NCI-H128 (cell line): ENCODE results near the gene FNTB.
A peak's percentile ranks its signal among the peaks of the same experiment; 100 is the strongest.

Experiments
- DNase-seq: peaks from one replicate; lab custom pipeline; 2025; ENCODE audit not compliant: unreplicated experiment; lab: John Stamatoyannopoulos, UW

Gene FNTB

GRCh38 chr14:65044596-65044959, 57.9 kb downstream of the FNTB start:
- DNase-seq: no peak

DNA sequence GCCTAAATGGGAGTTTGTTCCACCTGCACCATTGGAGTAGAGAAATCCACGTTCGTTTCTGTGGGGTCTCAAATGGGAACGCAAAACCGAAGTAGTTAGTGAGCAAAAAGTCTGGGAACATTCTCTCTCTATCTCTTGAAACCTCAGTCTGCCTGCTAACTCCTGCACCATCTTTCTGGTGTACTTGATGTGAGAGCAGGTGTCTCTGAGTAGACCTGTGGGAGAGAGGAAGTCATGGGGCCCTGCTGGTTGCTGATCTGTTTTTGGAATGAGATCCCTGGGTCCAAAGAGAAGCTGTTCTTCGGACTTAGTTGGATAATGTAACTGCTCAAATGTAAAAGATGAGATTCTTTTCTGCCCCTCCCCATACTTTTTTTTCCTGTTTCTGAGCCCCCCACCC, 58.3 kb downstream of the FNTB start:
- no peak for DNase-seq

DNA sequence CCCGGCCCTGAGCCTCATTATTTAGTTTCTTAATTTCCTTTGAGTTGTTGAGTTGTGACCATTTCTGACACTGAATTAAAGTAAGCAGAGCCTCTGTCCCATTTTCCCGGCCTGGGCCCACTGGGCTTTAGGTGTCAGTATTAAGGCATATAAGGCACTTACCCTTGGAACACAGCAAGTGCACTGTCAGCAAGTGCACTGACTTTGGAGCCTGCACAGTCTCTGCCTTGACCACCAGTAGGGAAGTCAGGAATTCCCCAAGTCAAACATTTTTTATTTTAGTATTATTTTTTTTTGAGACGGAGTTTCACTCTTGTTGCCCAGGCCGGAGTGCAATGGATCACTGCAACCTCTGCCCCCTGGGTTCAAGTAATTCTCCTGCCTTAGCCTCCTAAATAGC, 59.0 kb downstream of the FNTB start:
- no peak for DNase-seq

GRCh38 chr14:65052832-65053231, 66.1 kb downstream of the FNTB start:
- DNase-seq: no peak

DNA sequence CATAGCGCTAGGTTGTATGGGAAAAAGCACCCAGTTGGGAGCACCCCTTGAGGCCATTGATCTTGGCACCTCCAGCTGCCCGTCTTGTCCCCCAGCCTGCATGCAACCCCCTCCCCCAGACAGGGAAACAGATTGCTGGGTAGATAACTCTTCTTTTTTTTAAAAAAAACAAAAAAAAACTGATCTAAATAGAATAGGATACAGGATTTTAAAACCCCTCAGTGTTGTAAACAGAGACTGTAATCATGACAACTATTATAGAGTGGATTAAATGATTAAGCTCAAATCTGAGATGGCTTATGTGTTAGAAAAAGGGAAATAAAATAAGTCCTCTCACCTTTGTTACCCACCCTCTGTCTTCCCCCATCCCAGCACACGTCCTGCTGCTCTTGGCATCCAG, 66.8 kb downstream of the FNTB start:
- no peak for DNase-seq

DNA sequence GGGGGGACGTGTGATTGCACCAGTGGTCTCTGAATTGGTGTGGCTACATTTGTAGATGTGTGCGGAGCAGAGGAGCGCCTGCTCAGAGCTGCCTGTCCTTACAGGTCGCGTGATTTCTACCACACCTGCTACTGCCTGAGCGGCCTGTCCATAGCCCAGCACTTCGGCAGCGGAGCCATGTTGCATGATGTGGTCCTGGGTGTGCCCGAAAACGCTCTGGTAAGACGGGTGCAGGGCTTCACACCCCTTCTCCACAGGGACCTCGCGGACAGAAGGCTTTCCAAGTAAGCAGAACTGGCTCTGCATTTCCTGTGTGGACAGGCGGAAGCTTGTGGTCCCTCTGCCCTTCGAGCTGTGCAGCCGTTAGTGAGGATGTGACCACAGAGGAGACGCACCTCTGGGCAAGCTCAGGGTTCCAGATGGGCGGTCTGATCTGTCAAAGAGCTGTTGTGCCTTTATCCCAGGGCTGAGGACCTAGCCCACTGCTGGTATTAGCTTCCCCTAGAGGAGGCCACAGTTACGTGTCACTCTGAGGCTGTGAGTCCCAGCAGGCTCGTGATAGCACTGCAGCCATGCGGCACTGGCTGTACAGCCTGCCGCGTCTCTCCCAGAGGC, 67.9 kb downstream of the FNTB start:
- DNase-seq: no peak

GRCh38 chr14:65057695-65058094, 71.0 kb downstream of the FNTB start:
- DNase-seq: no peak

GRCh38 chr14:65062096-65063075, 75.7 kb downstream of the FNTB start:
- no peak for DNase-seq

DNA sequence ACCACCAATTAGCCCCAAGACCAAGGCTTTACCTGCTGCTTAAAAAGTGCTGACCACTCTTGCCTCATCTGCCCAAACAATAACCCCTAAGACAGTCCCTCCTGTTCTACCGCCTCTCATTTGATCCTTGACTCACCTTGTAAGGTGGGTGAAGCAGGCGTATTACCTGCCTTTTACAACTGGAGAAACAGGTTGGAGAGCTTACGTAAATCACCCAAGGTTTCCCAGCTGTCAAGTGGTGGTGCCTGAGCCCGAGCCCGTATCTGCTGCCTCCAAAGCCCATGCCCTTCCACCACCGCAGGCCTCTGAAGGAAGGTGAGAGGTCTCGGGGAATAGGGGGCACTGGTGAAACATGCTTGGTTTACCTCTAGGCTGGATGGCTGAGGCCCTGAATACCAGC, 79.0 kb downstream of the FNTB start:
- no peak for DNase-seq

DNA sequence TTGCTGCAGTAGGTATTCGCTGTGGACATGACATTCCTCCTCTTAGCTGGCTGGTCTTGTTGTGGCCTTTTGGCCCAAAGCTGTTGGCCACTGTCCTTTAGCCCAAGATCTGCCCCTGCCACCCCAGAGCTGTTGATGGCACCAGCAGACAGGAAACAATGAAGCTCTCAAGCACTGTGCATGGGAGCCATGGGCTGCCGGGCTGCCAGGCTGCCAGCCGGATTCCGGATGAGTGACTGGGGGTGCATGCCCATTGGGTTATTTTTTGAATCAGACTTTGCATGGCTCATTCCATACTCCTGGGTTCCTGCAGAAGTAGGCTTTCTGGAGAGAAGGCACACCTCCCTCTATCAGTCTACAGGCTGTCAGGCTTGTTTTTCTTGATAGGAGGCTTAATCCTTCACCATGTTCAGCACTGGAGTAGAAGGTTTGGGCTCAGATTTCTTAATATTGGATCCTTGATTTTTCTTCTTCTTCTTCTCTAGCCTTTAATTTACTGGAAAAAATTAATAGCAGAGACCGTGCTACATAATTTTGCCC, 83.2 kb downstream of the FNTB start:
- DNase-seq: no peak

DNA sequence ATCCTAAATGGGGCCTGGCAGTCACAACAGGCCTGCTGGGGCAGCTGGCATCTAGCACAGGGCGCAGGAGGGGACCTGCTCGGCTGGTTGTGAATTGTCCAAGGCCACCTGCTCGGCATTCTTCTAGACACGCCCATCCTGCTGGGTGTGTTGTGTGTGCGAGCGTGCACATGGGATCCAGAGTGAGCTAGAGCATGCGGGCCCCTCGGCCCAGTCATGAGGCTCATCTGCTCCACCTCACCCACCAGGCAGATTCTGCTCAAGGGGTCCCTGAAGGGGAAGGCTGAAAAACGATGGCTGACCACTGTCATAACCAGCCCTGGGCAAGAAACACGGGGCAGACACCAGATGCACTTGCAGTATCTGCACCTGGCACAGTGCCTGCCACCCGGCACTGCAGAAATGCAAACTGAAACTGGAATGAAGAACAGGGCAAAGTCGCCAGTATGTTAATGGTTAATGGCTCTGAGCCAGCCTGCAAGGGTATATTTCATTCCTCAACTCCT, 83.8 kb downstream of the FNTB start:
- peak; percentile 35 for DNase-seq

- no peak for DNase-seq
Observed at GRCh38 chr14:65071544-65071943, 84.8 kb downstream of the FNTB start.

DNA sequence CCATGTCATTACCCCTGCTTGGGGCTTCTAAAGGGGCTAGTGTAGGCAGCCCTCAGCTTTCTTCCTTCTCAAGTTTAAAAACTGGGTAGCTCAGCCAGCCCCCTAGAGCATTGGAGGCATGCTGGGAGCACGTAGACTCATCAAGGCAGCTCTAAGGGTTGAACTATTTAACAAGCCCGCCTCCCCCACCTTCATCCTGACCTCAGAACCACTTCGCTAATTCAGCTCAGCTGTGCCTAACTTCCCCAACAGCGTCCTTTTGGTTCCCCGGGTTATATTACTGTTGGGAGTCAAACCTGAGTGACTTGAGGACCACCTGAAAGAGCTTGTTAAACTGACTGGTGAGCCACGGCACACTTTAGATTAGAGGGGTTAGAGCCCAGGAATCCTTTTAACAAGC, 85.6 kb downstream of the FNTB start:
- no peak for DNase-seq

DNA sequence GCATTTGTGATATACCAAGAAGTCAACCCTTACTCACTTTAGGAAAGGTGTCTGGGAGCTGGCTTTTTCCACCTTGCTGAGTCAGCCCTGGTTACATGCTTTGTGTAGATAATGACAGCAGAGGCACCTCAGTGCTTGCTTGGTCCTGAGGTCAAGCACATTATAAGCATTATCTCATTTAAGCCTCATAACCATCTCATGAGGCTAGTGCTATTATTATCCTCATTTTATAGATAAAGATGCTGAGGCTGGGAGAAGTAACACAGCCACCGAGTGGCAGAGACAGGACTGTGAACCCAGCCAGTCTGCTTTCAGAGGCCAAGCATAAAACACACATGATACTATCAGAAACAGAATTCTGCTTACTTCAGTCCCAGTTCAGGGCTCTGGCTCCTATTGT, 86.2 kb downstream of the FNTB start:
- DNase-seq: no peak

DNA sequence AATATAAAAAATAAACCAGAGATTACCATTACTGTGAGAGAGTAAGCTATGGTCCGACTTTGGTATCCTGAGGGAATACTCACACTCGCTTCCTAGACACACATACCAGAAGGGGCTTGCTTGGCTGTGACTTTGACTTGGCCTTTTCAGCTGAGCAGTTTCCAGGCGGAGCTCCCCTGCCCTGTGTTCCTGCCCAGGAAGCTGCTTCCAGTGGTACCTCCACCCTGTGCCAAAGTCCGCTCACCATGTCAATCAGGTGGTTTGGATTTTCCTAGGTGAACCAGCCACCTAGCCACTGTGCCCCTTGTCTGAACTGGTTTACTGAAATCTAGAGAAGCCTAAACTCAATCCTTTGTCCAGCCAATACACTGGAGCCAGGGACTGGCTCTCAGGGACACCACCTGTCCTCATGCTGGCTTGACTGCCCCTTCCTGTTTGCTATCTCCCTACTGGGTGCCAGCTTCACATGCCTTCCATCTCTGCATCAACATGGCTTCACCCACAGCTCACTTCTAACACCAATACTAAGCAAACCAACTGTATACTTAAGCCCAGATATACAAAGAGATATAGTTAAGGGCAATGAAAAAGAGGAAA, 87.0 kb downstream of the FNTB start:
- no peak for DNase-seq

DNA sequence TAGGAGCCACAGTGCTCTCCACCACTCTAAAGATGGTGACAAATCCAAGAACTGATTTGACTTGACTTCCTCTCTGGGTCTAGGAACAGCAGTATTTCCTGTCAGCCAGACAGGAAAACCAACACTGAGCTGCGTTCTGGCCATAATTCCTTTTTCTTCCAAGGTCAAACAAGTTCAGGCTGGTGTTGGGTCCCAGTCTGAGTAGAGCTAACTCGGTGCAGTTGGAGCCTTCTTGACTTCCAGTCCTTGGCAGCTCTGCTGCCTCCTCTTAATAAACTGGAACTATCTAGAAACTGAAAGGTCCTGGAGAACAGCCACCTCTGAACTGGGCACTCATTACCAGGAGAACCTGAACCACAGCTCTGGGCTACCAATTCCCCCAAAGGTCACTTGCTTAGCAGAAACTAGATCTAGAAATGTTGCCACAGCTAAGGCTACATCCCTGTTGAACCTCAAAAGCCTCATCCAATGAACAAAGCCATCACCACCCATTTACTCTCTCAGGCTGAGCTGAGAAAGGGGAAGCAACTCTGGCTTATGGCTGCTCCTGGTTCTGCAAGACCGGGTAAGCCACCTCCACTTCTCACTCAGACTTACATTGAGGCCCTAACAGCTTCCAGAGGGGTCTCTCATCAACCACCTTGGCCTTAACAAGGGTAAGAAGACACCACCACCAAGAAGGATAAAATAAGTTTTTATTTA, 87.9 kb downstream of the FNTB start:
- DNase-seq: no peak

DNA sequence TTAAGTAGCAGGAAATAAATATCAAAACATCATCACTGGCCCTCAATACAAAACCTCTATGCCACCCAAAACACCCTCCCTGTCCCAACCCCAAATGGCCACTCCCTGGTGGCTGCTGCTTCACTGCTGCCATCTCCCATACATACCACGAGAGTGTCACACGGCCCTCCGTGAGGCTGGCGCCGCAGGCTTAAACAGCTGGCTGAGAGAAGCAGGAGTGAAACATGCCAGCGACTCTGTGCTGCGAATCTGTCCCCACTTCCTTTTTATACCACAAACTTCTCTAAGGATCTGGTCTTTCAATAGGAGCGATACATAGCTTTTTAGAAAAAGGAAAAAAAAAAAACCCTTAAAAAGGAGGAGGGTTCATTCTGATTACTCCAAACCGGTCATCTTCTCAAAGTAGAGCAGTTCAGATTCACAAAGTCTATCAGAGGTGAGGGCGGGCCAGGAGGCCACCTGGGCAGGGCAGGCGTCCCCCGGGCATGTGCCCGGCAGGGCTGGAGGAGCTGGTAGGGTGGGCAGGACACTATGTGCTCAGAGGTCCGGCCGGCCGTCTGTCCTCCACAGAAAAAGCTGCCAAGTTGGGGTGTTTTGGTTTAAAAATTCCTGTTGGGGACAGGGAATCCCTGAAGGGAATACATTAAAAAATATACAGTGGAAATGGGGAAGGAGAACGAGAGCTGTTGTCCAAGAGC, 89.1 kb downstream of the FNTB start:
- no peak for DNase-seq

DNA sequence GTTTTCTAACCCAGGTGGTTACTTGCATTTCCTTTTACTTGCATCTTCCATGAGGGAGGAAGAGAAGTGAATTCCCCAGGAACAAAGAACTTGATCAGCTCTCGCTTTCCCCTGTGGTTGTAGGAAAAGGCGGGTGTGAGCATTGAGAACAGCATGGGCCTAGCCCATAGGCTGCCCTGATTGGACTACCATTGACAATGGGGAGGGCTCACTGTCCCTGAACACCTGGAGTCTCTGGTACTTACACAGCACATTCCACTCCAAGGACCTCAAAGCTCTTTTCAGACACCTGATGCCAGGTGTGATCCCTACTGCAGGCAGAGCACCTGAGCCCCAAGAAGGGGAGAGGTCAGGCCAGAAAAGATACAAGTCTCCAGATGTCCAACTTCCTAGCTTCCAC, 90.6 kb downstream of the FNTB start:
- no peak for DNase-seq

DNA sequence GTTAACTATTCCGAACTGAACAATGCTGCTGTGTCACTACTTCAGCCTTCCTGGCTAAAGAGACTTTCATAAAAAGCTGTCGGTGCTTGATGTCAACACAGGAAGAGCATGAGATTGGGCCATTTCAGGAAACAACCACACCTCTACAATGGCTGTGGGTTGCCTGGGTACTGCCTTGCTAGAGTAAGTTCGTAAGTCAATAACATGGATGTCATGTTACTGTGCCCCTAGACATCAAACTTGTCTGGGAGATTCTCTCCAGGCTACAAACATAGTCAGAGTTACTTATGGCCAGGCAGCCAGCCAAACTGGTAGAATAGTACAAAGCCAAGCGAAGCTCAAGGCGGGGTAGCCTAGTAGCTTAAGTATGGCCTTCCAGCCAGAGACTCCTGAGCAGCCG, 92.5 kb downstream of the FNTB start:
- no peak for DNase-seq

GRCh38 chr14:65079768-65080167, 93.1 kb downstream of the FNTB start:
- DNase-seq: no peak
